ENCODE data around the gene IGFN1.

The IGFN1 gene

GRCh38 chr1:201261771-201262547 lies 71.3 kb downstream of the IGFN1 start:
- no peak overlapping the region for H3K27ac Mint-ChIP-seq (ENCODE audit: low read depth)
- H3K27me3 Mint-ChIP-seq = peaks cover 52% of the 10 kb centered on the region
- H3K4me3 Mint-ChIP-seq = no peak overlapping the region
- DNase-seq (ENCODE audit: low spot score in 2 of 2) (no peak), ATAC-seq (replicated peaks; ENCODE audit: extremely low read depth, poor library complexity, severe bottlenecking) (no peak)
- H3K4me1 Mint-ChIP-seq = no peaks in the 10 kb centered on the region
- H3K9me3 Mint-ChIP-seq = no peaks in the 10 kb centered on the region
- H3K36me3 Mint-ChIP-seq (ENCODE audit: insufficient read depth) = no peaks in the 10 kb centered on the region

- Mint-ChIP-seq H3K27ac (ENCODE audit: low read depth) (no peak overlapping the region), H3K4me1 (no peaks in the 10 kb centered on the region), H3K4me3 (no peak overlapping the region), H3K9me3 (no peaks in the 10 kb centered on the region), H3K36me3 (ENCODE audit: insufficient read depth) (no peaks in the 10 kb centered on the region), H3K27me3 (peaks cover 63% of the 10 kb centered on the region)
- no peak for ATAC-seq (replicated peaks; ENCODE audit: extremely low read depth, poor library complexity, severe bottlenecking)
- DNase-seq (ENCODE audit: low spot score in 2 of 2) = peak in 1 of 2 donors; percentile 1
Observed at GRCh38 chr1:201262963-201263608, 72.5 kb downstream of the IGFN1 start.

- H3K36me3 Mint-ChIP-seq (ENCODE audit: insufficient read depth) = no peaks in the 10 kb centered on the region
- H3K27me3 Mint-ChIP-seq = peaks cover 73% of the 10 kb centered on the region
- peak in 1 of 2 donors; percentile 3 for DNase-seq (ENCODE audit: low spot score in 2 of 2)
- ATAC-seq (replicated peaks; ENCODE audit: extremely low read depth, poor library complexity, severe bottlenecking) = no peak
- H3K4me3 Mint-ChIP-seq = no peak overlapping the region
- H3K27ac Mint-ChIP-seq (ENCODE audit: low read depth) = no peak overlapping the region
- no peaks in the 10 kb centered on the region for H3K4me1 Mint-ChIP-seq
- H3K9me3 Mint-ChIP-seq = no peaks in the 10 kb centered on the region
Observed at GRCh38 chr1:201264072-201264471, 73.4 kb downstream of the IGFN1 start.

GRCh38 chr1:201264554-201264953 lies 73.9 kb downstream of the IGFN1 start:
- DNase-seq (ENCODE audit: low spot score in 2 of 2) (no peak), ATAC-seq (replicated peaks; ENCODE audit: extremely low read depth, poor library complexity, severe bottlenecking) (no peak)
- no peaks in the 10 kb centered on the region for H3K36me3 Mint-ChIP-seq (ENCODE audit: insufficient read depth)
- H3K4me3 Mint-ChIP-seq = no peak overlapping the region
- no peaks in the 10 kb centered on the region for H3K9me3 Mint-ChIP-seq
- H3K4me1 Mint-ChIP-seq = no peaks in the 10 kb centered on the region
- H3K27ac Mint-ChIP-seq (ENCODE audit: low read depth) = no peak overlapping the region
- H3K27me3 Mint-ChIP-seq = peaks cover 78% of the 10 kb centered on the region

GRCh38 chr1:201265756-201266155 lies 75.1 kb downstream of the IGFN1 start:
- DNase-seq (ENCODE audit: low spot score in 2 of 2) = no peak
- H3K9me3 Mint-ChIP-seq = no peaks in the 10 kb centered on the region
- ATAC-seq (replicated peaks; ENCODE audit: extremely low read depth, poor library complexity, severe bottlenecking) = no peak
- H3K4me1 Mint-ChIP-seq = no peaks in the 10 kb centered on the region
- no peak overlapping the region for H3K4me3 Mint-ChIP-seq
- H3K36me3 Mint-ChIP-seq (ENCODE audit: insufficient read depth) = no peaks in the 10 kb centered on the region
- no peak overlapping the region for H3K27ac Mint-ChIP-seq (ENCODE audit: low read depth)
- peaks cover 82% of the 10 kb centered on the region for H3K27me3 Mint-ChIP-seq

- peaks cover 78% of the 10 kb centered on the region for H3K27me3 Mint-ChIP-seq
- H3K9me3 Mint-ChIP-seq = no peaks in the 10 kb centered on the region
- no peak overlapping the region for H3K4me3 Mint-ChIP-seq
- no peaks in the 10 kb centered on the region for H3K4me1 Mint-ChIP-seq
- H3K36me3 Mint-ChIP-seq (ENCODE audit: insufficient read depth) = no peaks in the 10 kb centered on the region
- ATAC-seq (replicated peaks; ENCODE audit: extremely low read depth, poor library complexity, severe bottlenecking) (no peak), DNase-seq (ENCODE audit: low spot score in 2 of 2) (no peak)
- H3K27ac Mint-ChIP-seq (ENCODE audit: low read depth) = no peak overlapping the region
Observed at GRCh38 chr1:201266276-201266675, 75.7 kb downstream of the IGFN1 start.

- no peaks in the 10 kb centered on the region for H3K4me1 Mint-ChIP-seq
- H3K27me3 Mint-ChIP-seq = peaks cover 73% of the 10 kb centered on the region
- no peak for ATAC-seq (replicated peaks; ENCODE audit: extremely low read depth, poor library complexity, severe bottlenecking)
- no peaks in the 10 kb centered on the region for H3K9me3 Mint-ChIP-seq
- H3K4me3 Mint-ChIP-seq = no peak overlapping the region
- peak in 1 of 2 donors; percentile 3 for DNase-seq (ENCODE audit: low spot score in 2 of 2)
- H3K36me3 Mint-ChIP-seq (ENCODE audit: insufficient read depth) = no peaks in the 10 kb centered on the region
- H3K27ac Mint-ChIP-seq (ENCODE audit: low read depth) = no peak overlapping the region
Observed at GRCh38 chr1:201266774-201267173, 76.2 kb downstream of the IGFN1 start.

- no peaks in the 10 kb centered on the region for H3K4me1 Mint-ChIP-seq
- H3K27ac Mint-ChIP-seq (ENCODE audit: low read depth) = no peak overlapping the region
- no peak overlapping the region for H3K4me3 Mint-ChIP-seq
- DNase-seq (ENCODE audit: low spot score in 2 of 2) (no peak), ATAC-seq (replicated peaks; ENCODE audit: extremely low read depth, poor library complexity, severe bottlenecking) (no peak)
- peaks cover 71% of the 10 kb centered on the region for H3K27me3 Mint-ChIP-seq
- no peaks in the 10 kb centered on the region for H3K9me3 Mint-ChIP-seq
- no peaks in the 10 kb centered on the region for H3K36me3 Mint-ChIP-seq (ENCODE audit: insufficient read depth)
Observed at GRCh38 chr1:201267481-201268229, 77.0 kb downstream of the IGFN1 start.

GRCh38 chr1:201268604-201269151 lies 78.1 kb downstream of the IGFN1 start:
- H3K4me1 Mint-ChIP-seq = no peaks in the 10 kb centered on the region
- H3K36me3 Mint-ChIP-seq (ENCODE audit: insufficient read depth) = no peaks in the 10 kb centered on the region
- H3K9me3 Mint-ChIP-seq = no peaks in the 10 kb centered on the region
- no peak overlapping the region for H3K27ac Mint-ChIP-seq (ENCODE audit: low read depth)
- H3K4me3 Mint-ChIP-seq = no peak overlapping the region
- DNase-seq (ENCODE audit: low spot score in 2 of 2) = no peak
- peaks cover 63% of the 10 kb centered on the region for H3K27me3 Mint-ChIP-seq
- no peak for ATAC-seq (replicated peaks; ENCODE audit: extremely low read depth, poor library complexity, severe bottlenecking)

GRCh38 chr1:201269281-201269680 lies 78.7 kb downstream of the IGFN1 start:
- no peak overlapping the region for H3K27ac Mint-ChIP-seq (ENCODE audit: low read depth)
- no peak overlapping the region for H3K4me3 Mint-ChIP-seq
- no peaks in the 10 kb centered on the region for H3K9me3 Mint-ChIP-seq
- ATAC-seq (replicated peaks; ENCODE audit: extremely low read depth, poor library complexity, severe bottlenecking) (no peak), DNase-seq (ENCODE audit: low spot score in 2 of 2) (no peak)
- no peaks in the 10 kb centered on the region for H3K4me1 Mint-ChIP-seq
- peaks cover 57% of the 10 kb centered on the region for H3K27me3 Mint-ChIP-seq
- H3K36me3 Mint-ChIP-seq (ENCODE audit: insufficient read depth) = no peaks in the 10 kb centered on the region

GRCh38 chr1:201269900-201270410 lies 79.3 kb downstream of the IGFN1 start:
- Mint-ChIP-seq H3K36me3 (ENCODE audit: insufficient read depth) (no peaks in the 10 kb centered on the region), H3K27ac (ENCODE audit: low read depth) (no peak overlapping the region), H3K4me1 (no peaks in the 10 kb centered on the region), H3K4me3 (no peak overlapping the region), H3K27me3 (peaks cover 50% of the 10 kb centered on the region), H3K9me3 (no peaks in the 10 kb centered on the region)
- DNase-seq (ENCODE audit: low spot score in 2 of 2) (no peak), ATAC-seq (replicated peaks; ENCODE audit: extremely low read depth, poor library complexity, severe bottlenecking) (no peak)

GRCh38 chr1:201270616-201271390 lies 80.2 kb downstream of the IGFN1 start:
- Mint-ChIP-seq H3K36me3 (ENCODE audit: insufficient read depth) (no peaks in the 10 kb centered on the region), H3K9me3 (no peaks in the 10 kb centered on the region), H3K27me3 (peaks cover 47% of the 10 kb centered on the region), H3K4me1 (no peaks in the 10 kb centered on the region), H3K27ac (ENCODE audit: low read depth) (no peak overlapping the region), H3K4me3 (no peak overlapping the region)
- ATAC-seq (replicated peaks; ENCODE audit: extremely low read depth, poor library complexity, severe bottlenecking) = no peak
- no peak for DNase-seq (ENCODE audit: low spot score in 2 of 2)

Data from central memory CD8-positive, alpha-beta T cell (primary cell).